GM13976 (cell line): ENCODE results near the gene OR7C1.
"Not testable (repeated sequence)": the region's sequence is repeated elsewhere in the genome, so short reads cannot be mapped to it uniquely, and the experiment has no call there.

ENCODE experiments used
- DNase-seq: peaks from one replicate; pipeline ENCODE4 v3.0.0; 2012; ENCODE audit warnings: low spot score
- CTCF ChIP-seq: IDR thresholded peaks from 2 replicates; pipeline ENCODE4 v1.5.1; 2012; ENCODE audit warnings: borderline replicate concordance, mild to moderate bottlenecking; ENCODE audit not compliant: insufficient read depth; ENCODE audit errors: extremely low read depth, missing control alignments, control extremely low read depth
- in situ Hi-C: fragments of 300-500 bp; cut with MboI; formaldehyde crosslinking; loops from one replicate; pipeline ENCODE4 v1.12.0; 2022; ENCODE audit warnings: low sequenced_read_pairs, mixed read lengths, inconsistent platforms; ENCODE audit not compliant: unreplicated experiment

The OR7C1 gene

DNA sequence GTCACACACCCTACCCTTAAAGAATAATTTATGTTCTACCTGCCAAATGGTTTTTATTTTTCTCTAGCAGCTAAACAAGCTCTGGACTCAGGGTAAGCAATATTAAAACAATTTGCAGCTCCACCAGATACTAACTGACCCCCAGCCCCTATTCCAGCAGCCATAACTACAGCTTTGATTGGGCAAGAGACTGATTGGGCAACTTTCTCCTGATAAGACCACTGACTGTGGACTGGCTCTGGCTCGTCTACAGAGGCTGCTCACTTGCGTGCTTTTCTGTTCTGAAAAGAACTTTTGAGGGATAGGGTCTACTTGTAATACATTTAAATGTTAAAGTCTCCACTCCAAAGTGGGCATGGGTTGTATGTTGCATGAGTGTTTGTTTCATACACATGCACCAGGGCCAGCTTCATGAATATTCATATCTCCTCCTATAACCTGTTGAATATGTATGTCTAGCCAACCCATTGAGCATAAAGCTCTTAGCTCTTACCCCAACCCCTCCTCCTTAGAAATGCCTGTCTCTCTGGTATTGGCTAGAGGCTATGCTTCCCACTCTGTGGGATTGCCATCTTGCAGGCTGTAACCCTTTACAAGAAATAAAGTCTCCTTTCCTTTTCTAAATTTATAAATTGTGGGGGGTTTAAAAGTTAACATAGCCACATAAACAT is 19.9 kb downstream of the OR7C1 start:
- no peak for TF ChIP-seq CTCF
- DNase-seq, result no peak
- in situ Hi-C loops, result no loop called here

DNA sequence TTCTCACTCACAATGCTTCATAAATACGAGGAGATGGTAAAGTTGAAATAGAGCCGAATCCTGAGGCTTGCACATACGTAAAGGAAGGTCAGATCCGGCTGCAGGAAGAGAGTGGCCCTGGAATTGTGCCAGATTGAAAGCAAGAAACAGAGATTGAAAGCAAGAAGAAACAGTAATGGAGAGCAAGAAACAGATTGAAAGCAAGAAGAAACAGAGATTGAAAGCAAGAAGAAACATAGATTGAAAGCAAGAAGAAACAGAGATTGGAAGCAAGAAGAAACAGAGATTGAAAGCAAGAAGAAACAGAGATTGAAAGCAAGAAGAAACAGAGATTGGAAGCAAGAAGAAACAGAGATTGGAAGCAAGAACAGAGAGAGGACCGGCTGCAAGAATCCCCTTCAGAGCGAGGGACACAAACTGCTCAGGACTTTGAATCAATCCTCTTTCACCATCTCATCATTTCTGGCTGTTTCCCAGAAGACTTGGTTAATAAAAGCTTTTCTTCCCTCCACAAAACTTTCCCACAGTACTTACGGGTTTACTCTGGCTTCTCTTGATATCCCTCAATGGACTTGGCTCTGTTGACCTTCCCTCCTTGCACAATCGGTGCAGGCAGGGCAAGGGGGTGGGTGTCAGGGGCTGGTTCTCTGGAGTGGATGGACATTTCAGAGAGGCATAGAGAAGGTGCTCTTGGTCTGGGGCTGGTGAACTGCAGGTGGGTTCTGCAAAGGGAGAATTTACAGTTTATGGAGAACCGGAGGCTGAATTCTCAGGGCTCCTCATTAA is 25.5 kb downstream of the OR7C1 start:
- DNase-seq, result no peak
- TF ChIP-seq CTCF, result no peak
- in situ Hi-C loops, result no loop called here

- DNase-seq, result no peak
- no peak for TF ChIP-seq CTCF
- in situ Hi-C loops, result no loop called here
Measured at GRCh38 chr19:14804765-14805164, 30.2 kb downstream of the OR7C1 start.

GRCh38 chr19:14798760-14799159 is 36.2 kb downstream of the OR7C1 start:
- in situ Hi-C loops, result no loop called here
- DNase-seq, result no peak
- no peak for TF ChIP-seq CTCF

DNA sequence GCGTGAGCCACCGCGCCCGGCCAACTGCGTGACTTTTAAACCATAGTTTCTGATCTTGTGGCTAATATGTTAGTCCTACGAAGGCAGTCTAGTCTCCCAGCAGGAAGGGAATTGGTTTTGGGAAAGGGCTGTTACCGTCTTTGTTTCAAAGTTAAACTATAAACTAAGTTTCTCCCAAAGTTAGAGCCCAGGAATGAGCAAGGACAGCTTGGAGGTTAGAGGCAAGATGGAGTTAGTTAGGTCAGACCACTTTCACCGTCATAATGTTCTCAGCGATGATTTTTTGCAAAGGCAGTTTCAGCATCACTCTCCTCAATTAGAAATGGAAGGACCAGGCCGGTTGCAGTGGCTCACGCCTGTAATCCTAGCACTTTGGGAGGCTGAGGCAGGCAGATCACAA is 39.0 kb downstream of the OR7C1 start:
- in situ Hi-C loops, result no loop called here
- TF ChIP-seq CTCF, result no peak
- no peak for DNase-seq

- TF ChIP-seq CTCF, result no peak
- DNase-seq, result no peak
- in situ Hi-C loops, result no loop called here
Measured at GRCh38 chr19:14795078-14795721, 39.8 kb downstream of the OR7C1 start.

GRCh38 chr19:14792250-14792649 is 42.7 kb downstream of the OR7C1 start:
- in situ Hi-C loops, DNase-seq: not testable (repeated sequence)
